Pancreas (tissue), 10 donors: ENCODE results near the gene RALGPS2. TPM values are rescaled to one million over a fixed set of nuclear protein-coding genes. Genes with fewer than 3 reads are reported as not detected.

Source experiments
- ATAC-seq, 4 donors: fragments of 200-7000 bp; cut with Tn5 transposase; one replicate each; pipeline versions ENCODE4 v1.8.0 to v1.9.1; 2020; ENCODE audit warnings: mild to moderate bottlenecking in 4 of 4, moderate library complexity in 4 of 4
- DNase-seq, 6 donors: peaks; one replicate each; pipeline ENCODE4 v3.0.0-alpha.2; 2020
- FAIRE-seq: peaks from 2 replicates; lab custom pipeline; 2012; peaks lifted over from hg19 to GRCh38; lab: Jason Lieb, UNC
- H3K27ac ChIP-seq, 4 donors: fragments of 200-600 bp; sonication (generic); 1 replicate in 3 of 4; 2 replicates in 1 of 4; pipeline versions ENCODE4 v1.5.0 to v1.8.0; 2020
- H3K27me3 ChIP-seq, 4 donors: fragments of 200-600 bp; one replicate each; pipeline ENCODE4 v1.8.0; 2021
- H3K36me3 ChIP-seq, 3 donors: fragments of 200-600 bp; sonication (generic) in 1 of 3; one replicate each; pipeline versions ENCODE4 v1.5.0 to v1.8.0; 2020 to 2021
- H3K4me1 ChIP-seq, 3 donors: fragments of 200-600 bp; one replicate each; pipeline ENCODE4 v1.8.0; 2021
- H3K4me3 ChIP-seq, 4 donors: fragments of 200-600 bp; sonication (generic) in 2 of 4; one replicate each; pipeline versions ENCODE4 v1.5.0 to v1.8.0; 2020 to 2021
- H3K9me3 ChIP-seq, 4 donors: fragments of 200-600 bp; one replicate each; pipeline ENCODE4 v1.8.0; 2021
- CTCF ChIP-seq, 4 donors: fragments of 200-600 bp; sonication (generic) in 3 of 4; IDR thresholded peaks; one replicate each; pipeline versions ENCODE4 v1.5.0 to v1.8.0; 2021; ENCODE audit warnings: antibody characterized with exemption in 4 of 4
- WGBS, 2 donors: extraction: QIAGEN DNeasy Blood & Tissue Kit; methylation state at CpG; one replicate each; pipeline ENCODE4 v1.1.7; 2013; 5-methylcytosine and 5-hydroxymethylcytosine counted together
- intact Hi-C, 3 donors: fragments of 100-400 bp; cut with DNase I; formaldehyde crosslinking; loops; one replicate each; pipeline versions ENCODE4 v1.11.1 to v1.14.2; 2022
- polyA plus RNA-seq, 2 donors: library from polyadenylated mRNA; stranded (reverse); fragments of 200-250 nt; gene quantifications; one replicate each; pipeline ENCODE4 v1.2.3, GENCODE V29; 2013
- total RNA-seq, 6 donors: library from RNA; stranded (reverse); fragmentation: NEBNext Ultra II Directional in 4 of 6; extraction: Animal tissue kit (Norgen Biotek cat#: 25700) in 4 of 6; gene quantifications; one replicate each; pipeline versions ENCODE4 v1.2.1 to v1.2.4, GENCODE V29; 2021 to 2023
- donor health status: healthy with polysubstance abuse.
- donor health status: DM: no; HTN: no; CAD: no; lungs with moderate emphysema.
- donor health status: DM: no; HTN: no; CAD: no.
- donor health status: control.
- donor health status: control.
- donor health status: Bipolar disorder and iron deficiency.
- donor health status: DM: yes; HTN: yes; CAD: no.
- donor health status: DM: no; HTN: no; CAD: no.
- donor health status: DM: no; HTN: no; CAD: no.
- donor health status: DM: yes; HTN: yes; CAD: no.

The RALGPS2 gene
- total and polyA plus RNA-seq, 8 donors: 1.9 to 11.6 (median 7.6) TPM

- intact Hi-C loops: no loop called here
- peaks cover 0 to 14% (median 7%) of the 10 kb centered on the region in 3 donors for H3K4me1 ChIP-seq
- TF ChIP-seq CTCF (IDR thresholded peaks at IDR 0.05): no peak
- peak overlapping the region in 3 of 4 donors; percentile 89 to 99 (median 94) for H3K4me3 ChIP-seq
- WGBS, 2 donors: 4 to 5% methylated on average over 5 of the region's 5 CpGs
- FAIRE-seq: no peak
- H3K36me3 ChIP-seq: no peaks in the 10 kb centered on the region
- H3K27me3 ChIP-seq: no peaks in the 10 kb centered on the region
- no peak for DNase-seq
- peak in 2 of 4 donors; percentile 1 for ATAC-seq
- no peaks in the 10 kb centered on the region for H3K9me3 ChIP-seq
- H3K27ac ChIP-seq: peak overlapping the region in 3 of 4 donors; percentile 90 to 98 (median 97)
Observed at GRCh38 chr1:178726545-178726944, 1.5 kb downstream of the RALGPS2 start.

GRCh38 chr1:178727014-178727895 is 2.2 kb downstream of the RALGPS2 start:
- Histone ChIP-seq H3K27me3 (no peaks in the 10 kb centered on the region), H3K9me3 (no peaks in the 10 kb centered on the region), H3K4me3 (peak overlapping the region in 2 of 4 donors; percentile 89 to 94), H3K36me3 (no peaks in the 10 kb centered on the region), H3K4me1 (peaks cover 0 to 14% (median 7%) of the 10 kb centered on the region in 3 donors), H3K27ac (peak overlapping the region in 3 of 4 donors; percentile 24 to 98 (median 97))
- ATAC-seq (no peak), FAIRE-seq (peak; percentile 54), DNase-seq (no peak)
- TF ChIP-seq CTCF (IDR thresholded peaks at IDR 0.05): no peak
- intact Hi-C loops: no loop called here
- 10 to 12% methylated on average over 11 of the region's 11 CpGs for WGBS, 2 donors

- TF ChIP-seq CTCF (IDR thresholded peaks at IDR 0.05): peak in 1 of 4 donors; percentile 24
- no peaks in the 10 kb centered on the region for H3K4me1 ChIP-seq
- DNase-seq: no peak
- FAIRE-seq: no peak
- H3K27me3 ChIP-seq: no peaks in the 10 kb centered on the region
- H3K36me3 ChIP-seq: no peaks in the 10 kb centered on the region
- H3K27ac ChIP-seq: no peak overlapping the region
- ATAC-seq: no peak
- no peak overlapping the region for H3K4me3 ChIP-seq
- 91% methylated on average over 5 of the region's 5 CpGs for WGBS, 2 donors
- intact Hi-C loops: no loop called here
- H3K9me3 ChIP-seq: no peaks in the 10 kb centered on the region
Observed at GRCh38 chr1:178733972-178734371, 8.9 kb downstream of the RALGPS2 start.

- no peak for ATAC-seq
- Histone ChIP-seq H3K4me1 (peaks cover 0 to 4% (median 0%) of the 10 kb centered on the region in 3 donors), H3K27ac (no peak overlapping the region), H3K4me3 (no peak overlapping the region), H3K36me3 (no peaks in the 10 kb centered on the region), H3K9me3 (no peaks in the 10 kb centered on the region), H3K27me3 (no peaks in the 10 kb centered on the region)
- TF ChIP-seq CTCF (IDR thresholded peaks at IDR 0.05): no peak
- no peak for FAIRE-seq
- intact Hi-C loops: no loop called here
- no peak for DNase-seq
- WGBS, 2 donors: 87 to 92% methylated on average over 1 of the region's 1 CpG
Observed at GRCh38 chr1:178738780-178739179, 13.7 kb downstream of the RALGPS2 start.
